Smooth muscle cell (in vitro differentiated cells): ENCODE results near the gene SLC17A2. TPM values are rescaled to one million over a fixed set of nuclear protein-coding genes. Genes with fewer than 3 reads are reported as not detected.

Source experiments
- DNase-seq: peaks from one replicate; lab custom pipeline; 2025; ENCODE audit not compliant: unreplicated experiment; lab: John Stamatoyannopoulos, UW
- H2AFZ ChIP-seq: fragments of 200-600 bp; sonication (generic); 2 replicates; pipeline ENCODE4 v1.6.0; 2016; ENCODE audit warnings: antibody characterized with exemption, low read depth, mild to moderate bottlenecking
- H3F3A ChIP-seq: fragments of 200-600 bp; sonication (generic); 2 replicates; pipeline ENCODE4 v1.6.0; 2017; ENCODE audit warnings: antibody characterized with exemption, low read depth
- H3K27ac ChIP-seq: fragments of 200-600 bp; sonication (generic); 2 replicates; pipeline ENCODE4 v1.5.1; 2016; ENCODE audit warnings: low read depth, mild to moderate bottlenecking
- H3K27me3 ChIP-seq: fragments of 200-600 bp; sonication (generic); 2 replicates; pipeline ENCODE4 v1.6.1; 2016; ENCODE audit warnings: low read depth, mild to moderate bottlenecking
- H3K36me3 ChIP-seq: fragments of 200-600 bp; sonication (generic); 2 replicates; pipeline ENCODE4 v1.5.1; 2016; ENCODE audit warnings: low read depth
- H3K4me1 ChIP-seq: fragments of 200-600 bp; sonication (generic); 2 replicates; pipeline ENCODE4 v1.5.1; 2016; ENCODE audit warnings: low read depth
- H3K4me2 ChIP-seq: fragments of 200-600 bp; sonication (generic); 2 replicates; pipeline ENCODE4 v1.6.0; 2016; ENCODE audit warnings: mild to moderate bottlenecking
- H3K4me3 ChIP-seq: fragments of 200-600 bp; sonication (generic); 2 replicates; pipeline ENCODE4 v1.5.1; 2016; ENCODE audit warnings: mild to moderate bottlenecking
- H3K79me2 ChIP-seq: fragments of 200-600 bp; sonication (generic); 2 replicates; pipeline ENCODE4 v1.6.0; 2016; ENCODE audit warnings: low read depth, mild to moderate bottlenecking
- H3K9ac ChIP-seq: fragments of 200-600 bp; sonication (generic); 2 replicates; pipeline ENCODE4 v1.6.0; 2016; ENCODE audit warnings: low read depth
- H3K9me3 ChIP-seq: fragments of 200-600 bp; sonication (generic); replicated peaks from 2 replicates; pipeline ENCODE4 v1.5.1; 2016; ENCODE audit warnings: low read depth
- H4K20me1 ChIP-seq: fragments of 200-600 bp; sonication (generic); 2 replicates; pipeline ENCODE4 v1.6.0; 2016; ENCODE audit warnings: low read depth
- CTCF ChIP-seq: fragments of 200-600 bp; sonication (generic); IDR thresholded peaks from 2 replicates; pipeline ENCODE4 v1.5.1; 2017; ENCODE audit warnings: borderline replicate concordance, mild to moderate bottlenecking, antibody characterized with exemption; ENCODE audit not compliant: insufficient read depth, poor library complexity, severe bottlenecking
- WGBS: methylation state at CpG from one replicate; pipeline ENCODE4 v1.1.7; 2016; ENCODE audit warnings: low lambda C conversion rate; 5-methylcytosine and 5-hydroxymethylcytosine counted together
- polyA plus RNA-seq: library from polyadenylated mRNA; unstranded; fragments of >200 nt; fragmentation: Nextera tagmentation; extraction: Ambion mirVana; gene quantifications from 2 replicates; pipeline ENCODE4 v1.2.1, GENCODE V29; 2016
- total RNA-seq: library from RNA; depleted of rRNA; stranded (reverse); fragments of >200 nt; gene quantifications from 2 replicates; pipeline ENCODE4 v1.2.3, GENCODE V29; 2014

Gene SLC17A2
- total and polyA plus RNA-seq, 2 experiments from 2014 or later, result not detected

- H3K27me3 ChIP-seq, result no peaks in the 10 kb centered on the region
- no peaks in the 10 kb centered on the region for H3K79me2 ChIP-seq
- H3K4me3 ChIP-seq, result no peak overlapping the region
- H4K20me1 ChIP-seq, result no peaks in the 10 kb centered on the region
- no peak overlapping the region for H2AFZ ChIP-seq
- H3F3A ChIP-seq, result no peaks in the 10 kb centered on the region
- no peaks in the 10 kb centered on the region for H3K36me3 ChIP-seq
- no peak overlapping the region for H3K9ac ChIP-seq
- no peaks in the 10 kb centered on the region for H3K4me1 ChIP-seq
- no peak overlapping the region for H3K27ac ChIP-seq
- H3K4me2 ChIP-seq, result no peak overlapping the region
- 97% methylated on average over 1 of the region's 1 CpG for WGBS
- DNase-seq, result no peak
- no peaks in the 10 kb centered on the region for H3K9me3 ChIP-seq
- TF ChIP-seq CTCF, result no peak
Measured at GRCh38 chr6:25902071-25902470, 28.4 kb downstream of the SLC17A2 start.

GRCh38 chr6:25900843-25901242, 29.6 kb downstream of the SLC17A2 start:
- H4K20me1 ChIP-seq, result no peaks in the 10 kb centered on the region
- H3K4me3 ChIP-seq, result no peak overlapping the region
- H3K9ac ChIP-seq, result no peak overlapping the region
- no peaks in the 10 kb centered on the region for H3F3A ChIP-seq
- no peak for DNase-seq
- no peaks in the 10 kb centered on the region for H3K9me3 ChIP-seq
- H3K4me2 ChIP-seq, result no peak overlapping the region
- H3K79me2 ChIP-seq, result no peaks in the 10 kb centered on the region
- H3K27me3 ChIP-seq, result no peaks in the 10 kb centered on the region
- no peaks in the 10 kb centered on the region for H3K4me1 ChIP-seq
- H3K27ac ChIP-seq, result no peak overlapping the region
- TF ChIP-seq CTCF, result no peak
- 93% methylated on average over 1 of the region's 1 CpG for WGBS
- no peaks in the 10 kb centered on the region for H3K36me3 ChIP-seq
- no peak overlapping the region for H2AFZ ChIP-seq

- no peak overlapping the region for H2AFZ ChIP-seq
- H3K27ac ChIP-seq, result peak overlapping the region; percentile 29
- no peaks in the 10 kb centered on the region for H3K4me1 ChIP-seq
- DNase-seq, result no peak
- H3K4me2 ChIP-seq, result no peak overlapping the region
- no peak overlapping the region for H3K4me3 ChIP-seq
- no peaks in the 10 kb centered on the region for H4K20me1 ChIP-seq
- H3K36me3 ChIP-seq, result no peaks in the 10 kb centered on the region
- no peaks in the 10 kb centered on the region for H3K27me3 ChIP-seq
- H3K9ac ChIP-seq, result no peak overlapping the region
- TF ChIP-seq CTCF, result no peak
- no peaks in the 10 kb centered on the region for H3K9me3 ChIP-seq
- WGBS, result 72% methylated on average over 2 of the region's 2 CpGs
- H3F3A ChIP-seq, result no peaks in the 10 kb centered on the region
- H3K79me2 ChIP-seq, result no peaks in the 10 kb centered on the region
Measured at GRCh38 chr6:25899580-25900408, 30.7 kb downstream of the SLC17A2 start.

- Histone ChIP-seq H3K9me3 (no peaks in the 10 kb centered on the region), H3K36me3 (no peaks in the 10 kb centered on the region), H3K4me1 (no peaks in the 10 kb centered on the region), H3K4me2 (no peak overlapping the region), H2AFZ (no peak overlapping the region), H3K79me2 (no peaks in the 10 kb centered on the region), H4K20me1 (no peaks in the 10 kb centered on the region), H3F3A (no peaks in the 10 kb centered on the region), H3K27ac (no peak overlapping the region), H3K9ac (no peak overlapping the region), H3K4me3 (no peak overlapping the region), H3K27me3 (no peaks in the 10 kb centered on the region)
- WGBS, result 64% methylated on average over 2 of the region's 2 CpGs
- DNase-seq, result no peak
- TF ChIP-seq CTCF, result no peak
Measured at GRCh38 chr6:25899123-25899522, 31.4 kb downstream of the SLC17A2 start.
